MG63 (cell line): ENCODE data around the gene ARPC2. TPM values are rescaled to one million over a fixed set of nuclear protein-coding genes. Genes with fewer than 3 reads are reported as not detected.

Experiments used
- DNase-seq: peaks from one replicate; pipeline ENCODE4 v3.0.0-alpha.2; 2020
- H3K27me3 ChIP-seq: fragments of 250-450 bp; sonication (Bioruptor Pico); 2 replicates; pipeline ENCODE4 v1.5.1; 2020; ENCODE audit warnings: mild to moderate bottlenecking, moderate library complexity
- H3K36me3 ChIP-seq: fragments of 250-450 bp; sonication (Bioruptor Pico); 2 replicates; pipeline ENCODE4 v1.5.1; 2020; ENCODE audit warnings: mild to moderate bottlenecking, moderate library complexity
- H3K4me3 ChIP-seq: fragments of 250-450 bp; sonication (Bioruptor Pico); 2 replicates; pipeline ENCODE4 v1.5.1; 2020; ENCODE audit warnings: mild to moderate bottlenecking, moderate library complexity
- H3K9me3 ChIP-seq: fragments of 250-450 bp; sonication (Bioruptor Pico); 2 replicates; pipeline ENCODE4 v1.5.1; 2020; ENCODE audit warnings: mild to moderate bottlenecking, moderate library complexity
- total RNA-seq: library from RNA; depleted of rRNA; stranded (reverse); fragments of >200 nt; shearing (Covaris generic); gene quantifications from 2 replicates; pipeline ENCODE4 v1.2.3, GENCODE V29; 2014; ENCODE audit warnings: low replicate concordance

The ARPC2 gene
- total RNA-seq, 1 experiment from 2014 or later = 505 TPM

GRCh38 chr2:218290316-218291261 lies 73.6 kb downstream of the ARPC2 start:
- H3K27me3 ChIP-seq = no peaks in the 10 kb centered on the region
- H3K9me3 ChIP-seq = no peaks in the 10 kb centered on the region
- peak overlapping the region; percentile 81 for H3K4me3 ChIP-seq

GRCh38 chr2:218291318-218292047 lies 74.5 kb downstream of the ARPC2 start:
- Histone ChIP-seq H3K9me3 (no peaks in the 10 kb centered on the region), H3K4me3 (peak overlapping the region; percentile 81), H3K36me3 (no peaks in the 10 kb centered on the region; the same call in none of the 2 replicates), H3K27me3 (no peaks in the 10 kb centered on the region)
- DNase-seq = no peak

More at GRCh38 chr2:218290316-218291261, 73.6 kb downstream of the ARPC2 start:
- no peaks in the 10 kb centered on the region; the same call in none of the 2 replicates for H3K36me3 ChIP-seq
- no peak for DNase-seq

DNA sequence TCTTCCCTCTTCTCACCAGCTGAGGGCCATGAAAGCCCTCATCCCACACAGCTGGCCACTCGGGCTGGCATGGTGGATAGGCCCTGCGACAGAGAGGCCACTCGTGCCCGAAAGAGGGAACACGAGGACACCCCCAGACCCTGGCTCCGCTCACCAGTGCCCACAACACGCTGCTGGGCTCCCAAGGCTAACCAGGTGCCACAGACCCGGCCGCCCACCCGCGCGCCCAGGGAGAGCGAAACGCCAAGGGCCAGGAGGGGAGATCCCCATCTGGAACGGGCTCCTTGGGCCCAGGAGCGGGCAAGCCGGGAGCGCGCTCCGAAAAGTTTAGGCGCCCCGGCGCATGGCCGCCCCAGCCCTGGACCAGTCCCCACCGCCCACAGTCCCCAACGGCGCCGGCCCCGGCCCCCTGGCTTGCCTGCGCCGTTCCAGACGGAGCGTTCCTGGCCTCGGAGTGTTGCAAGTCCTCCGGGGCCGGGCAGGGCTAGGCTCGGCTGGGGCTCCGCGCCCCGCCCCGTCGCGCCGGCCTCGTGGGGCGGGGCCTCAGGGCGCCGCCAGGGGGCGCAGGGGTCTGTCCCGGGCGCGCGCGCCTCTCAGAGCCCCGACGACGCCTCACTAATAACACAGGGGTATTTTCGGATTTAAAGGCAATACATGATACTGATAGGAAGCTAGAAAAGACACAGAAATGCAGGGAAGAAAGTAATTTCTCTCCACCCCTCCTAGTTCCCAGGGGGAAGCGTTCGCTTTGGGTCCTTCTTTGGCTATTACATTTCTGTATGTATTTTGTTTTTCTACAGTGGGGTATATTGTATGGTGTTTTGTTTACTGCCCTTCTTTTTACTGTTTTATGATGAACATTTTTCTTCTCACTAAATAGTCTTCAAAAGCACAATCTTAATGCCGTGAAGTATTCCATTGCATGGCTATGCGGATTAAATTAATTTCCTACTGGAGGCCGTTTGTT lies 75.3 kb downstream of the ARPC2 start, which contains the start of gene TMBIM1:
Gene TMBIM1 (minus strand): TSS at position 456 of the 967 bp plus-strand sequence. CDS start 10,362 bp downstream, outside the sequence.
- Histone ChIP-seq H3K27me3 (no peaks in the 10 kb centered on the region), H3K9me3 (no peaks in the 10 kb centered on the region), H3K4me3 (peak within 1 kb of the TSS; percentile 81), H3K36me3 (no peaks in the 10 kb centered on the region; the same call in none of the 2 replicates)
- peak; percentile 70 for DNase-seq

- H3K4me3 ChIP-seq = no peak overlapping the region
- H3K27me3 ChIP-seq = no peaks in the 10 kb centered on the region
- no peak for DNase-seq
- H3K9me3 ChIP-seq = no peaks in the 10 kb centered on the region
- H3K36me3 ChIP-seq = no peaks in the 10 kb centered on the region; the same call in none of the 2 replicates
Observed at GRCh38 chr2:218293715-218294429, 76.9 kb downstream of the ARPC2 start.

GRCh38 chr2:218294430-218295022 lies 77.5 kb downstream of the ARPC2 start:
- Histone ChIP-seq H3K9me3 (no peaks in the 10 kb centered on the region), H3K4me3 (no peak overlapping the region), H3K36me3 (no peaks in the 10 kb centered on the region; the same call in none of the 2 replicates), H3K27me3 (no peaks in the 10 kb centered on the region)
- no peak for DNase-seq

GRCh38 chr2:218295029-218295428 lies 78.0 kb downstream of the ARPC2 start:
- no peaks in the 10 kb centered on the region for H3K27me3 ChIP-seq
- DNase-seq = no peak
- no peaks in the 10 kb centered on the region for H3K9me3 ChIP-seq
- H3K36me3 ChIP-seq = no peaks in the 10 kb centered on the region; the same call in none of the 2 replicates
- H3K4me3 ChIP-seq = no peak overlapping the region

DNA sequence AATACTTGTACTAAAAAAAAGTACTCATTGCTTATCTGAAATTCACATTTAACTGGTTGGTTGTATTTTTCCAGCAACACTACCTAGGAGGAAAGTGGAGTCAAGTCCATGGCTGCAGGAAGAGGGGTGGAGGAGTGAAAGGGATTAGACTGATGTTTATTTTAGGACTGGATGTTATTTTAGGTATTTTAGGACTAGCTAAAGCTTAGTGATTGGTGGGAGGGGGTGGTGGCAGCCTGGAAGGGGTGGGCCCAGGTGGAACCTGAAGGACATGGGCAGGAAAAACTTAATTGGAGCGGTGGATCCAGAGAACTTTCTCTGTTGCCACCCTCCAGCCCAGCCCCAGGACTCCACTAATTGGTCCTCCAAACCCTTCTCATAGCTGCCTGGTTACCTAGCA lies 79.2 kb downstream of the ARPC2 start:
- H3K36me3 ChIP-seq = no peaks in the 10 kb centered on the region
- DNase-seq = no peak
- no peaks in the 10 kb centered on the region for H3K27me3 ChIP-seq
- no peak overlapping the region for H3K4me3 ChIP-seq
- no peaks in the 10 kb centered on the region for H3K9me3 ChIP-seq

GRCh38 chr2:218296847-218297246 lies 79.9 kb downstream of the ARPC2 start:
- H3K36me3 ChIP-seq = no peaks in the 10 kb centered on the region
- H3K27me3 ChIP-seq = no peaks in the 10 kb centered on the region
- no peak overlapping the region for H3K4me3 ChIP-seq
- no peak for DNase-seq
- no peaks in the 10 kb centered on the region for H3K9me3 ChIP-seq

DNA sequence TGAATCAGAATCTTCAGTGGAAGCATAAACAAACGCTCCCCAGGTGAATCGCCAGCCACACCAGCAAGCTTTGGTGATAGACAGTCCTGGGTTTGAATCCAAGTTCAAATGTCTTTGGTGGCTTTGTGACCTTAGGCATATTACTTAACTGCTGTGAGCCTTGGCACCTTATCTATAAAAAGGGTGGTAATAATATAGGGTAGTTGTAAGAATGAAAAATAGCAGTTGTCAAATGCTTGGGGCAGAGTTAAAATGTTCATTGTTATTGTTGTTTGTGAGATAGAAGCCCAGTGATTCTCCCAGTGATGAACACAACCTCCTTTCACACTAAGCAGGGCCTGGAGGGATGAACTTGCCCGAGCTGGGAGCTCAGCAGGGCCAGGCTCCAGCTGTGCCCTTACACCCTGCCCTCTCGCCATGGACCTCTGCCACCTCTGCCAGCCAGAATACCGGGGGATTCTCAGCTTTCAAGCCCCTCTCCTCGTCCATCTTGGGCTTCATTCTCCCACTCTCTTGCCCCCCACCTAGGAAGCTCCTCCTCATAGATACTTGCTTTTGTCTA lies 81.4 kb downstream of the ARPC2 start:
- no peak overlapping the region for H3K4me3 ChIP-seq
- DNase-seq = no peak
- H3K27me3 ChIP-seq = no peaks in the 10 kb centered on the region
- H3K9me3 ChIP-seq = no peaks in the 10 kb centered on the region
- H3K36me3 ChIP-seq = no peaks in the 10 kb centered on the region

- Histone ChIP-seq H3K27me3 (no peaks in the 10 kb centered on the region), H3K36me3 (no peaks in the 10 kb centered on the region), H3K4me3 (no peak overlapping the region), H3K9me3 (no peaks in the 10 kb centered on the region)
- DNase-seq = no peak
Observed at GRCh38 chr2:218300141-218300540, 83.2 kb downstream of the ARPC2 start.

DNA sequence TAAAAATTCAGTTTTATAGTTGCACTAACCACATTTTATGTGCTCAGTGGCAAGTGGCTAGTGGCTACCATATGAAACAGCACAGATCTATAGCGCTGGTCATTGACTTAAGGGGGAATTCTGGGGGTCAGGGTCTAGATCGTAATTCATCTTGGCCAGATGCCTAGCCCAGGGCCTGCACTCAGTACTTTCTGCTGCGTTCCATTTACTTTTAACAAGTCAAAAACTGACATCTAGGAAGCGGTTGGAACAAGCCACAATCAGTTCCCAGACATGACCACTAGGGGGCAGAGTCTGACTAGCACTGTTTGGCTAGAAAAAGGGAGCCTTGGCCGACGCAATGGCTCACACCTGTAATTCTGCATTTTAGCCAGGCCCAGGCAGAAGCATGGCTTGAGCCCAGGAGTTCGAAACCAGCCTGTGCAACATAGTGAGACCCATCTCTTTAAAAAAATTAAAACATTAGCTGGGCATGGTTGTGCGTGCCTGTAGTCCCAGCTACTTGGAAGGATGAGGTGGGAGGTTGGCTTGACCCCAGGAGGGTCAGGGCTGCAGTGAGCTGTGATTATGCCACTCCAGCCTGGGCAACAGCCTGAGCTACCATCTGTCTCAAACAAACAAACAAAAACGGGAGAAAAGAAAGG lies 84.3 kb downstream of the ARPC2 start:
- peak; percentile 61 for DNase-seq
- no peak overlapping the region for H3K4me3 ChIP-seq
- H3K27me3 ChIP-seq = no peaks in the 10 kb centered on the region
- no peaks in the 10 kb centered on the region for H3K9me3 ChIP-seq
- H3K36me3 ChIP-seq = no peaks in the 10 kb centered on the region
